H1 (cell line): ENCODE measurements around the gene FLRT3.

Source experiments
- BRCA1 ChIP-seq: IDR thresholded peaks from 2 replicates; pipeline ENCODE4 v1.6.1; 2012; ENCODE audit warnings: low read depth, low read length, improper control_type of control experiment
- CEBPB ChIP-seq: IDR thresholded peaks from 2 replicates; pipeline ENCODE4 v1.6.1; 2012; ENCODE audit warnings: low read depth, low read length
- CHD1 ChIP-seq: IDR thresholded peaks from 2 replicates; pipeline ENCODE4 v1.6.1; 2012; ENCODE audit warnings: low read depth, low read length, improper control_type of control experiment
- EP300 ChIP-seq, 2 experiments: IDR thresholded peaks; 1 replicate in 1 of 2; 2 replicates in 1 of 2; pipeline ENCODE4 v1.6.1; 2011 to 2012; ENCODE audit warnings: low read depth in 2 of 2, low read length in 2 of 2, mild to moderate bottlenecking in 2 of 2, borderline replicate concordance in 1 of 2, inconsistent platforms in 1 of 2, moderate library complexity in 1 of 2
- EZH2 ChIP-seq: fragments of 200-600 bp; sonication (generic); IDR thresholded peaks from 2 replicates; pipeline ENCODE4 v1.7.1; 2012; ENCODE audit warnings: low read depth, mild to moderate bottlenecking, moderate library complexity, low read length, inconsistent platforms; ENCODE audit not compliant: severe bottlenecking
- SIN3A ChIP-seq, 2 experiments: IDR thresholded peaks in 1 of 2; conservative IDR thresholded peaks in 1 of 2; 2 replicates each; pipeline ENCODE4 v1.6.1; 2011 to 2012; ENCODE audit warnings: low read length in 2 of 2, improper control_type of control experiment in 1 of 2, low read depth in 1 of 2, mild to moderate bottlenecking in 1 of 2
- SP2 ChIP-seq: IDR thresholded peaks from 2 replicates; pipeline ENCODE4 v1.6.1; 2012; ENCODE audit warnings: mild to moderate bottlenecking, low read length, inconsistent platforms
- TAF1 ChIP-seq: IDR thresholded peaks from 2 replicates; pipeline ENCODE4 v1.6.1; 2011; ENCODE audit warnings: mild to moderate bottlenecking, low read depth, low read length
- TEAD4 ChIP-seq: IDR thresholded peaks from 2 replicates; pipeline ENCODE4 v1.6.1; 2012; ENCODE audit warnings: low read depth, low read length, inconsistent platforms, mixed read lengths
- YY1 ChIP-seq: IDR thresholded peaks from 2 replicates; pipeline ENCODE4 v1.6.1; 2011; ENCODE audit warnings: low read depth, mild to moderate bottlenecking, low read length
- ZNF274 ChIP-seq: IDR thresholded peaks from 2 replicates; pipeline ENCODE4 v1.7.0; 2012; ENCODE audit warnings: low read length, borderline replicate concordance; ENCODE audit errors: extremely low read depth
- TF ChIP-seq, protein P1 (sequence below), 3 experiments: IDR thresholded peaks; 1 replicate in 2 of 3; 2 replicates in 1 of 3; pipeline versions ENCODE4 v1.5.1 to v1.6.1; 2011; ENCODE audit warnings: low read length in 3 of 3, mild to moderate bottlenecking in 3 of 3, inconsistent platforms in 2 of 3, low read depth in 1 of 3, moderate library complexity in 1 of 3; ENCODE audit not compliant: insufficient read depth in 1 of 3; ENCODE audit errors: control extremely low read depth in 1 of 3
- TF ChIP-seq, protein P2 (sequence below): IDR thresholded peaks from 2 replicates; pipeline ENCODE4 v1.6.1; 2012; ENCODE audit warnings: low read length, inconsistent platforms
- TF ChIP-seq, protein P3 (sequence below): IDR thresholded peaks from 2 replicates; pipeline ENCODE4 v1.6.1; 2011; ENCODE audit warnings: low read depth, mild to moderate bottlenecking, low read length; ENCODE audit not compliant: insufficient read depth

DNA sequence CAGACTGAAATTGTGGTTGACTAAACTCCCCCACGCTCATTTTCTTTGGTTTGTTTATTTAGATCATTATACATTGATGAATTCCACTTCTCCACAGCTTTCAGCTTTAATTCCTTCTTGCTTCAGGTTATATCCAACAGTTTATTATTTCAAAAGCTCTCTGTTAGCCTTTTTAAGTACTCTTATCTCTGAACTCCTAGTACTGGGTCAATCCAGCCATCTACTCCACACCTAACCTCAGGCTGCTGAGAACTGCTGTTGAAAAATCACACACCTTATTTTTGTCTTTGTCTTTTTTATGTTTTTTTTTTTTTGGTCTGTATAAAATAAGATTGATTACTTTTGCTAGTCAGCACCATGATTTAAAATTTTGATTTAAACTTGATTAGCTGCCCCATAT, 32.9 kb downstream of the FLRT3 start:
- TF ChIP-seq, protein P1, sequence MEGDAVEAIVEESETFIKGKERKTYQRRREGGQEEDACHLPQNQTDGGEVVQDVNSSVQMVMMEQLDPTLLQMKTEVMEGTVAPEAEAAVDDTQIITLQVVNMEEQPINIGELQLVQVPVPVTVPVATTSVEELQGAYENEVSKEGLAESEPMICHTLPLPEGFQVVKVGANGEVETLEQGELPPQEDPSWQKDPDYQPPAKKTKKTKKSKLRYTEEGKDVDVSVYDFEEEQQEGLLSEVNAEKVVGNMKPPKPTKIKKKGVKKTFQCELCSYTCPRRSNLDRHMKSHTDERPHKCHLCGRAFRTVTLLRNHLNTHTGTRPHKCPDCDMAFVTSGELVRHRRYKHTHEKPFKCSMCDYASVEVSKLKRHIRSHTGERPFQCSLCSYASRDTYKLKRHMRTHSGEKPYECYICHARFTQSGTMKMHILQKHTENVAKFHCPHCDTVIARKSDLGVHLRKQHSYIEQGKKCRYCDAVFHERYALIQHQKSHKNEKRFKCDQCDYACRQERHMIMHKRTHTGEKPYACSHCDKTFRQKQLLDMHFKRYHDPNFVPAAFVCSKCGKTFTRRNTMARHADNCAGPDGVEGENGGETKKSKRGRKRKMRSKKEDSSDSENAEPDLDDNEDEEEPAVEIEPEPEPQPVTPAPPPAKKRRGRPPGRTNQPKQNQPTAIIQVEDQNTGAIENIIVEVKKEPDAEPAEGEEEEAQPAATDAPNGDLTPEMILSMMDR (IDR thresholded peaks at IDR 0.05; ENCODE audit: control extremely low read depth in 1 of 3, insufficient read depth in 1 of 3, low read depth in 1 of 3, low read length in 3 of 3): no peak
- TF ChIP-seq EP300 (IDR thresholded peaks at IDR 0.05; ENCODE audit: borderline replicate concordance in 1 of 2, low read depth in 2 of 2, low read length in 2 of 2): no peak
- TF ChIP-seq CEBPB: no peak
- no peak for TF ChIP-seq YY1
- no peak for TF ChIP-seq CHD1
- TF ChIP-seq SP2: no peak
- TF ChIP-seq BRCA1: no peak
- TF ChIP-seq ZNF274: no peak
- TF ChIP-seq, protein P2, sequence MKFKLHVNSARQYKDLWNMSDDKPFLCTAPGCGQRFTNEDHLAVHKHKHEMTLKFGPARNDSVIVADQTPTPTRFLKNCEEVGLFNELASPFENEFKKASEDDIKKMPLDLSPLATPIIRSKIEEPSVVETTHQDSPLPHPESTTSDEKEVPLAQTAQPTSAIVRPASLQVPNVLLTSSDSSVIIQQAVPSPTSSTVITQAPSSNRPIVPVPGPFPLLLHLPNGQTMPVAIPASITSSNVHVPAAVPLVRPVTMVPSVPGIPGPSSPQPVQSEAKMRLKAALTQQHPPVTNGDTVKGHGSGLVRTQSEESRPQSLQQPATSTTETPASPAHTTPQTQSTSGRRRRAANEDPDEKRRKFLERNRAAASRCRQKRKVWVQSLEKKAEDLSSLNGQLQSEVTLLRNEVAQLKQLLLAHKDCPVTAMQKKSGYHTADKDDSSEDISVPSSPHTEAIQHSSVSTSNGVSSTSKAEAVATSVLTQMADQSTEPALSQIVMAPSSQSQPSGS: no peak
- no peak for TF ChIP-seq SIN3A (conservative IDR thresholded peaks at IDR 0.05 in 1 of 2, IDR thresholded peaks at IDR 0.05 in 1 of 2; ENCODE audit: low read depth in 1 of 2, low read length in 2 of 2)
- TF ChIP-seq TEAD4: no peak
- TF ChIP-seq, protein P3, sequence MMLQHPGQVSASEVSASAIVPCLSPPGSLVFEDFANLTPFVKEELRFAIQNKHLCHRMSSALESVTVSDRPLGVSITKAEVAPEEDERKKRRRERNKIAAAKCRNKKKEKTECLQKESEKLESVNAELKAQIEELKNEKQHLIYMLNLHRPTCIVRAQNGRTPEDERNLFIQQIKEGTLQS: no peak
- TF ChIP-seq TAF1: no peak
- no peak for TF ChIP-seq EZH2
